Right cardiac atrium (tissue), 5 donors: ENCODE results near the gene ANKK1. TPM values are rescaled to one million over a fixed set of nuclear protein-coding genes. Genes with fewer than 3 reads are reported as not detected.

ENCODE experiments used
- ATAC-seq, 2 donors: fragments of 200-7000 bp; cut with Tn5 transposase; one replicate each; pipeline versions ENCODE4 v1.8.0 to v1.9.1; 2020; ENCODE audit warnings: moderate library complexity in 2 of 2, mild to moderate bottlenecking in 1 of 2
- DNase-seq, 3 donors: peaks; one replicate each; pipeline ENCODE4 v3.0.0-alpha.2; 2020
- H3K27ac ChIP-seq: one replicate; pipeline ENCODE4 v1.5.1; 2013; ENCODE audit warnings: mild to moderate bottlenecking, low read length, control low read depth, moderate library complexity
- H3K27me3 ChIP-seq: one replicate; pipeline ENCODE4 v1.6.1; 2013; ENCODE audit not compliant: control insufficient read depth, insufficient read depth
- H3K4me1 ChIP-seq: one replicate; pipeline ENCODE4 v1.6.1; 2013; ENCODE audit warnings: low read length; ENCODE audit not compliant: control insufficient read depth, insufficient read depth
- H3K4me3 ChIP-seq: one replicate; pipeline ENCODE4 v1.5.1; 2013; ENCODE audit warnings: low read length, control low read depth
- H3K9me3 ChIP-seq: one replicate; pipeline ENCODE4 v1.6.1; 2013; ENCODE audit warnings: low read length; ENCODE audit not compliant: control insufficient read depth
- WGBS: extraction: QIAGEN DNeasy Blood & Tissue Kit; methylation state at CpG from one replicate; pipeline ENCODE4 v1.1.7; 2013; 5-methylcytosine and 5-hydroxymethylcytosine counted together
- intact Hi-C, 4 donors: fragments of 100-400 bp; cut with DNase I; formaldehyde crosslinking; loops; one replicate each; pipeline versions ENCODE4 v1.11.0 to v1.14.0; 2022 to 2023
- polyA plus RNA-seq: library from polyadenylated mRNA; stranded (reverse); fragments of 200-250 nt; gene quantifications from one replicate; pipeline ENCODE4 v1.2.3, GENCODE V29; 2013
- total RNA-seq, 4 donors: library from RNA; stranded (reverse); fragmentation: NEBNext Ultra II Directional; extraction: Animal tissue kit (Norgen Biotek cat#: 25700); gene quantifications; one replicate each; pipeline ENCODE4 v1.2.1, GENCODE V29; 2021
- donor health status: healthy with polysubstance abuse.
- donor health status: DM: no; HTN: yes; CAD: no.
- donor health status: DM: no; HTN: no; CAD: no.
- donor health status: DM: no; HTN: yes; CAD: no; lungs with severe emphysema.
- donor health status: DM: yes; HTN: yes; CAD: no.

Gene ANKK1
- total and polyA plus RNA-seq, 5 donors, result 0.14 to 0.23 TPM; not detected in 3

DNA sequence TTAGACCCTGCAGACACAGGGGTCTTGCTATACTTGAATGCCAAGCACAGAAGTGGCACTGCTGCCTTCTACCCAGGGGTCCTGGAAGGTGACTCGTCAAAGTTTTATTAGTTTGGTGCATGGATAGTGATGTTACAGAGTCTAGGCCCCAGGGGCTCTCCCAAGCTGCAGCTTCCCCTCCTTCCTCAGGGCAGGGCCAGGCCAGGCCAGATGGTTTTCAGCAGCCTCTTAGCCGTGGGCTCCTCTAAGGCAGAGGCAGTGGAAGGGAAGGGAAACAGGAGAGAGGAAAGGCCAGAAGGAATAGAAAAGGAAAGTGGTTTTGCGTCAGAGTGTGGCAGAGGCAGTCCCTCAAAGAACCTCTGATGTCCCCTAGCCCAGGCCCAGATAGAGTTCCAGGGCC, 21.9 kb downstream of the ANKK1 start:
- H3K4me3 ChIP-seq, result no peak overlapping the region
- H3K27me3 ChIP-seq, result no peaks in the 10 kb centered on the region
- intact Hi-C loops, result no loop called here
- no peaks in the 10 kb centered on the region for H3K9me3 ChIP-seq
- ATAC-seq, result no peak
- 74% methylated on average over 3 of the region's 3 CpGs for WGBS
- DNase-seq, result no peak
- H3K27ac ChIP-seq, result no peak overlapping the region
- H3K4me1 ChIP-seq, result no peaks in the 10 kb centered on the region

DNA sequence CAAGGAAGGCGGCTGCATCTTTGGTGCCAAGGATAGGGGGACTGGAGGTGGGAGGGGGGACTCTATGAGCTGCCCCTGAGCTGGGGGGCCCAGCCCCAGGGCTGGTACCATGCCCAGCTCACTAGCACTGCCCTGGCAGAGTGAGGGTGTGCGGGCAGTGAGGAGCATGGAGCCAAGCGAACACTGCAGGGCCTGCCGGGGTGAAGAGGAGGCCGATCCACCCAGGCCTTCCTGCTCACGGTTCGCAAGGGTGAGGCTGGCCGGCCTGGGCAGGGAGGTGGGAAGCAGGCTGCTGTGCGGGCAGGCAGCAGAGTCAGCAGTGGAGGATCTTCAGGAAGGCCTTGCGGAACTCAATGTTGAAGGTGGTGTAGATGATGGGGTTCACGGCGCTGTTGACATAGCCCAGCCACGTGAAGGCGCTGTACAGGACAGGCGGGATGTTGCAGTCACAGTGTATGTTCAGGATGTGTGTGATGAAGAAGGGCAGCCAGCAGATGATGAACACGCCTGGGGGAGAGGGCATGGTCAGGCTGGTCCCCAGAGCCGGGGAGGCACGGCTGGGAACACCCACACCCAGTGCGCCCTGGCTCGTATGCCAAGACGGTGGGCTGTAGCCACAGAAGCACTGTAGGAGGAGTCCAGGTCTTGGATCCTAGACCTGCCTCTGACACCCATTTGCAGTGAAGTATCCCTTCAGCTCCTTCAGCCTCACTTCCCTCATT, 23.0 kb downstream of the ANKK1 start:
- DNase-seq (no peak), ATAC-seq (no peak)
- Histone ChIP-seq H3K27me3 (no peaks in the 10 kb centered on the region), H3K4me3 (no peak overlapping the region), H3K27ac (no peak overlapping the region), H3K9me3 (no peaks in the 10 kb centered on the region), H3K4me1 (no peaks in the 10 kb centered on the region)
- 90% methylated on average over 21 of the region's 21 CpGs for WGBS
- intact Hi-C loops, result no loop called here

- Histone ChIP-seq H3K9me3 (no peaks in the 10 kb centered on the region), H3K4me3 (no peak overlapping the region), H3K4me1 (no peaks in the 10 kb centered on the region), H3K27me3 (no peaks in the 10 kb centered on the region), H3K27ac (no peak overlapping the region)
- intact Hi-C loops, result no loop called here
- WGBS, result 70% methylated on average over 3 of the region's 3 CpGs
- ATAC-seq (no peak), DNase-seq (no peak)
Observed at GRCh38 chr11:113411536-113411935, 24.0 kb downstream of the ANKK1 start.

GRCh38 chr11:113412675-113413074, 25.1 kb downstream of the ANKK1 start:
- WGBS, result 84% methylated on average over 9 of the region's 9 CpGs

DNA sequence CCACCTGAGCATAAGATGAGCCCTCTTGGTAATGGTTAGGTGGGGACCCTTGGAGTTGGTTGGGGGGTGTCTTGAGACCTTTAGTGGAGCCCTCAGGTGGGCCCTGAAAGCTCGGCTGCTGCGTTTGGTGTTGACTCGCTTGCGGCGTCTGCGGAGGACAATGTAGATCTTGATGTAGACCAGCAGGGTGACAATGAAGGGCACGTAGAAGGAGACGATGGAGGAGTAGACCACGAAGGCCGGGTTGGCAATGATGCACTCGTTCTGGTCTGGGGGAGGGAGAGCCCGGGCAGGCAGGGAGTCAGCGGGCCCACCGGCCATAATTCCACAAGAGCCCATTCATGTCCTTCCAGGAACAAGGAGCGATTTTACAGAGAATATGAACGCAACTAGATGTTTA, 27.8 kb downstream of the ANKK1 start:
- Histone ChIP-seq H3K9me3 (no peaks in the 10 kb centered on the region), H3K4me3 (no peak overlapping the region), H3K27ac (no peak overlapping the region), H3K27me3 (no peaks in the 10 kb centered on the region), H3K4me1 (no peaks in the 10 kb centered on the region)
- no peak for ATAC-seq
- intact Hi-C loops, result no loop called here
- DNase-seq, result no peak
- WGBS, result 95% methylated on average over 16 of the region's 16 CpGs

More at GRCh38 chr11:113412675-113413074, 25.1 kb downstream of the ANKK1 start:
- no peaks in the 10 kb centered on the region for H3K4me1 ChIP-seq
- DNase-seq (no peak), ATAC-seq (no peak)
- intact Hi-C loops, result no loop called here
- no peaks in the 10 kb centered on the region for H3K9me3 ChIP-seq
- no peaks in the 10 kb centered on the region for H3K27me3 ChIP-seq
- no peak overlapping the region for H3K4me3 ChIP-seq
- H3K27ac ChIP-seq, result no peak overlapping the region

- no peak overlapping the region for H3K4me3 ChIP-seq
- DNase-seq (no peak), ATAC-seq (no peak)
- no peaks in the 10 kb centered on the region for H3K27me3 ChIP-seq
- intact Hi-C loops, result no loop called here
- WGBS, result 73% methylated on average over 2 of the region's 2 CpGs
- no peaks in the 10 kb centered on the region for H3K9me3 ChIP-seq
- H3K27ac ChIP-seq, result no peak overlapping the region
- H3K4me1 ChIP-seq, result no peaks in the 10 kb centered on the region
Observed at GRCh38 chr11:113417428-113417827, 29.8 kb downstream of the ANKK1 start.

DNA sequence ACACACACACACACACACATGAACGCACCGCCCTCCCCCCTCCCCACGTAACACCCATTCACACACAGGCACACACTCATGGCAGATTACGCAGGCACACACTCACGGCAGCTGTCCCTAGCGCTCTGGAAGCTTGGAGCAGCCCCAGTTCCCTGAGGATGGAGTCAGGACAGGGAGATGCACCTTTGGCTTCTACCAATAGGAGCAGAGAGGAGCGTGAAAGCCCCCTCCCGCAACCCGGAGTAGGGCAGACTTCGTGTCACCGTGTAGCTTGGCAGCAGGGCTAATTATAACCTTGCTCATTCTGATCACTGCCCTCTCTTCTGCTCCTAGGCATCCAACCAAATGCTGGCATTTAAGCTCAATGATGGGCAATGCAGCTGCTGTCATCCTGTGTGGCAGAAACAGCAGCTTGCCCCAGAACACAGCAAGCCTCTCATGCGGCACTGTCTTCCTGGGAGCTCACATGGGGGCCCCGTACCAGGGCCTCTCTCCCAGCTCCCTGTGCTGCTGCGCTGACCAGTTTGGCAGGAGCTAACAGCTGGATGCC, 31.9 kb downstream of the ANKK1 start:
- Histone ChIP-seq H3K27ac (no peak overlapping the region), H3K4me1 (no peaks in the 10 kb centered on the region), H3K4me3 (no peak overlapping the region), H3K27me3 (no peaks in the 10 kb centered on the region), H3K9me3 (no peaks in the 10 kb centered on the region)
- DNase-seq, result no peak
- 65% methylated on average over 14 of the region's 14 CpGs for WGBS
- intact Hi-C loops, result no loop called here
- ATAC-seq, result peak in 1 of 2 donors; percentile 28

DNA sequence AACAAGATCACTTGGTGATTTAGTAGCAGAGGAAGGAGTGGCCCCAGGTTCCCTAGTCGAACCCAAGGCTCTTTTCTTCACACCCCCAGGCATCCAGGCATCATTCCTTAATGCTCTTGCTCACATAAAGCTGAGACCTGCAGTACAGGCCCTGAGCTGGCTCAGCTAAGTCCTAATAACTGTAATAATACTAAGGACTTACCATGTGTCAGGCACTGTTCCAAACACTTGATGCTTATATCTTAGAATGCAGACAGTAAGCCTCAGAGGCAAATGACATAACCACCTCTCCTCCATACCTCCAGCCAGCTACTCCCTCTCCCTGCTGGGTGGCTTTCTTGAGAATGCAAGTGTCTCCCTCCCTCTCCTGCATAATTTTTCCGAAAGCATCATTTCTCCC, 33.2 kb downstream of the ANKK1 start:
- 38% methylated on average over 2 of the region's 2 CpGs for WGBS
- no peaks in the 10 kb centered on the region for H3K4me1 ChIP-seq
- no peaks in the 10 kb centered on the region for H3K9me3 ChIP-seq
- no peak overlapping the region for H3K4me3 ChIP-seq
- intact Hi-C loops, result no loop called here
- H3K27ac ChIP-seq, result no peak overlapping the region
- no peak for ATAC-seq
- H3K27me3 ChIP-seq, result no peaks in the 10 kb centered on the region
- DNase-seq, result no peak

GRCh38 chr11:113426686-113427085, 39.1 kb downstream of the ANKK1 start:
- Histone ChIP-seq H3K27me3 (no peaks in the 10 kb centered on the region), H3K4me3 (no peak overlapping the region), H3K27ac (no peak overlapping the region), H3K4me1 (no peaks in the 10 kb centered on the region), H3K9me3 (no peaks in the 10 kb centered on the region)
- ATAC-seq (no peak), DNase-seq (no peak)
- 90% methylated on average over 6 of the region's 6 CpGs for WGBS
- intact Hi-C loops, result no loop called here

DNA sequence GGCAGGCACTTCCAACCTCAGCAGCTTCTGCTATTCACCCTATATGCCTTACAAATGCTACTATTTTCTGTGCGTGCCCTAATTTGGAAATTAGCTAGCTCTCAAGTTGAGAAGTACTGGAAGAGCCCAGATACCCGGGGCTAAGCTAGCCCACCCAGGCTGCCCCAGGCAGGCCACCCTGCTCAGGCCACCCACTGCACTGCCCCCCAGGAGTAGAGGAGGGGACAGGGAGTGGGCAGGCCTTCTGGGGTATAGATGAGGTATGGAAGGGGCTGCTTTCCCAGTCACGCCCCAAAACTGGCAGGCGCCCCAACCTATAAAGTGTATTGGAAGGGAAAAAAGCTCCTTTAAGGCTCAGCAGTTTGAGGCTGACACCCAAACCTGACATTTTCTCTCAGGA, 44.2 kb downstream of the ANKK1 start:
- DNase-seq (no peak), ATAC-seq (no peak)
- WGBS, result 91% methylated on average over 4 of the region's 4 CpGs
- Histone ChIP-seq H3K9me3 (no peaks in the 10 kb centered on the region), H3K27me3 (no peaks in the 10 kb centered on the region), H3K4me1 (no peaks in the 10 kb centered on the region), H3K4me3 (no peak overlapping the region), H3K27ac (no peak overlapping the region)
- intact Hi-C loops, result no loop called here

- no peaks in the 10 kb centered on the region for H3K27me3 ChIP-seq
- H3K9me3 ChIP-seq, result no peaks in the 10 kb centered on the region
- ATAC-seq (no peak), DNase-seq (no peak)
- intact Hi-C loops, result no loop called here
- H3K27ac ChIP-seq, result no peak overlapping the region
- WGBS, result 88% methylated on average over 8 of the region's 8 CpGs
- H3K4me3 ChIP-seq, result no peak overlapping the region
- no peaks in the 10 kb centered on the region for H3K4me1 ChIP-seq
Observed at GRCh38 chr11:113435190-113435968, 47.8 kb downstream of the ANKK1 start.
